Mesenchymal stem cell (in vitro differentiated cells and primary cell): ENCODE measurements around the gene USP12.

Source experiments
- DNase-seq: peaks from one replicate; pipeline ENCODE4 v3.0.0-alpha.2; 2013
- H2AFZ ChIP-seq: one replicate; pipeline ENCODE4 v1.6.1; 2013; ENCODE audit warnings: low read depth, mild to moderate bottlenecking, control low read depth, inconsistent platforms, low read length, moderate library complexity
- H2AK5ac ChIP-seq: 2 replicates; pipeline ENCODE4 v1.6.1; 2013; ENCODE audit warnings: low read length, moderate library complexity, mild to moderate bottlenecking, inconsistent platforms; ENCODE audit not compliant: severe bottlenecking
- H2BK120ac ChIP-seq: one replicate; pipeline ENCODE4 v1.6.1; 2013; ENCODE audit warnings: low read depth, mild to moderate bottlenecking, inconsistent platforms, low read length, moderate library complexity
- H2BK12ac ChIP-seq, 2 experiments: one replicate each; pipeline ENCODE4 v1.6.1; 2013; ENCODE audit warnings: inconsistent platforms in 2 of 2, low read length in 2 of 2, mild to moderate bottlenecking in 2 of 2, moderate library complexity in 2 of 2, control low read depth in 1 of 2
- H2BK15ac ChIP-seq: one replicate; pipeline ENCODE4 v1.6.1; 2013; ENCODE audit warnings: mild to moderate bottlenecking, low read depth, inconsistent platforms; ENCODE audit not compliant: poor library complexity, severe bottlenecking
- H2BK5ac ChIP-seq: 2 replicates; pipeline ENCODE4 v1.6.1; 2013; ENCODE audit warnings: low read depth, mild to moderate bottlenecking, low read length, control low read depth, inconsistent platforms; ENCODE audit not compliant: poor library complexity, severe bottlenecking
- H3K14ac ChIP-seq, 2 experiments: one replicate each; pipeline ENCODE4 v1.6.1; 2013; ENCODE audit warnings: inconsistent platforms in 2 of 2, low read length in 2 of 2, control low read depth in 1 of 2, mild to moderate bottlenecking in 1 of 2, moderate library complexity in 1 of 2
- H3K18ac ChIP-seq, 2 experiments: one replicate each; pipeline ENCODE4 v1.6.1; 2013; ENCODE audit warnings: inconsistent platforms in 2 of 2, low read length in 2 of 2, control low read depth in 1 of 2, low read depth in 1 of 2, mild to moderate bottlenecking in 1 of 2
- H3K23ac ChIP-seq, 2 experiments: one replicate each; pipeline ENCODE4 v1.6.1; 2013; ENCODE audit warnings: inconsistent platforms in 2 of 2, low read length in 2 of 2, mild to moderate bottlenecking in 2 of 2, moderate library complexity in 2 of 2, control low read depth in 1 of 2
- H3K27ac ChIP-seq: 2 replicates; pipeline ENCODE4 v1.5.1; 2013; ENCODE audit warnings: mild to moderate bottlenecking, moderate library complexity, low read length, control low read depth, inconsistent platforms; ENCODE audit not compliant: poor library complexity, severe bottlenecking
- H3K27me3 ChIP-seq, 2 experiments: 2 replicates each; pipeline versions ENCODE4 v1.6.1 to v1.7.0; 2013; ENCODE audit warnings: low read length in 2 of 2, mild to moderate bottlenecking in 2 of 2, moderate library complexity in 2 of 2, control low read depth in 1 of 2, inconsistent platforms in 1 of 2; ENCODE audit not compliant: control insufficient read depth in 1 of 2, insufficient read depth in 1 of 2
- H3K36me3 ChIP-seq, 2 experiments: 2 replicates each; pipeline versions ENCODE4 v1.6.1 to v1.7.0; 2013; ENCODE audit warnings: low read length in 2 of 2, control low read depth in 1 of 2, inconsistent platforms in 1 of 2, low read depth in 1 of 2, mild to moderate bottlenecking in 1 of 2; ENCODE audit not compliant: insufficient read depth in 2 of 2, control insufficient read depth in 1 of 2
- H3K4ac ChIP-seq, 2 experiments: one replicate each; pipeline ENCODE4 v1.6.1; 2013; ENCODE audit warnings: inconsistent platforms in 2 of 2, low read length in 2 of 2, mild to moderate bottlenecking in 2 of 2, moderate library complexity in 2 of 2, control low read depth in 1 of 2, low read depth in 1 of 2
- H3K4me1 ChIP-seq: 2 replicates; pipeline ENCODE4 v1.6.1; 2013; ENCODE audit warnings: low read depth, low read length, control low read depth; ENCODE audit not compliant: control insufficient read depth, insufficient read depth
- H3K4me2 ChIP-seq: 2 replicates; pipeline ENCODE4 v1.6.1; 2013; ENCODE audit warnings: low read length, mild to moderate bottlenecking, inconsistent platforms; ENCODE audit not compliant: poor library complexity, severe bottlenecking
- H3K4me3 ChIP-seq, 2 experiments: 2 replicates each; pipeline versions ENCODE4 v1.5.1 to v1.7.0; 2013; ENCODE audit warnings: low read length in 2 of 2, mild to moderate bottlenecking in 2 of 2, control low read depth in 1 of 2, low read depth in 1 of 2; ENCODE audit not compliant: insufficient read depth in 1 of 2
- H3K79me1 ChIP-seq: replicated peaks from 2 replicates; pipeline ENCODE4 v1.6.1; 2013; ENCODE audit warnings: mild to moderate bottlenecking, control low read depth, low read length, inconsistent platforms; ENCODE audit not compliant: poor library complexity, severe bottlenecking
- H3K9ac ChIP-seq: 2 replicates; pipeline ENCODE4 v1.7.0; 2013; ENCODE audit warnings: mild to moderate bottlenecking, low read length, moderate library complexity
- H3K9me3 ChIP-seq: 2 replicates; pipeline ENCODE4 v1.7.0; 2013; ENCODE audit warnings: mild to moderate bottlenecking, low read length; ENCODE audit not compliant: control insufficient read depth
- H4K8ac ChIP-seq: one replicate; pipeline ENCODE4 v1.6.1; 2013; ENCODE audit warnings: inconsistent platforms, mild to moderate bottlenecking, low read length, moderate library complexity
- H4K91ac ChIP-seq: one replicate; pipeline ENCODE4 v1.6.1; 2013; ENCODE audit warnings: mild to moderate bottlenecking, low read length, inconsistent platforms
- WGBS: methylation state at CpG from one replicate; pipeline ENCODE4 v1.1.7; 2013; ENCODE audit warnings: mixed read lengths; 5-methylcytosine and 5-hydroxymethylcytosine counted together

The USP12 gene

DNA sequence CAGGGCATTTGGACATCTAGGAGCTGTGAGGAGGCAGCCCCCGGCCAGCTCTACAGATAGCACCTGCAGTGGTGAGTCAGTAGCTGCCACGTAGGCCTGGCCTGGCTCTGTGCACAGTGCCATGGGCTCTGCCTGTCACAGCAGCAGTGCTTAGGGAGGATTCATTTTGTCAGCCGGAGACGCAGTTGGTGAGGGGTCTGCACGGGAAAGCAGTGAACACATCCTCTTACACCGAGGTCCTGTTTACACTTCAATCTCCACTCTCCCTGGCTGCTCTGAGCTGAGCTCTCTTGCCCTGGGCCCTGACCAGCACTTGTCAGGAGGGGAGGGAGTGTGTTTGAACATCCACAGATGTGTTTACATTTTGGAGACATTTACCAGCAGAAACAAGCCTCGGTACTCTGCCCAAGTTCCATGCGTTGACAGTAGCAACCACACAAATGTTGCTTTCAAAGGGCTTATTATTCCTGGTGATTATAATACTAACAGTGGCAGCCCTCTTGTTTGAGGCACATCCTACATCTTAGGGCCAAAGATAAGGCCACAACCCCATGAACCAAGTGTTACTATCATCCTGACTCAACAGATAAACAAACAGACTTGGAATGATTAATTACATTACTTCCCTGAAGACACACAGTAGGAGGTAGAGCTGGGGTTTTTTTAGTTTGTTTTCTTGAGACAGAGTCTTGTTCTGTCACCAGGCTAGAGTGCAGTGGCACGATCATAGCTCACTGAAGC is 148.9 kb downstream of the USP12 start:
- H4K91ac ChIP-seq, result peak overlapping the region; percentile 94
- peak overlapping the region; percentile 60 to 93 for H3K18ac ChIP-seq
- 0% methylated on average over 6 of the region's 9 CpGs for WGBS
- peak overlapping the region in 1 of 2 experiments; percentile 48 for H3K23ac ChIP-seq
- no peak overlapping the region for H3K4me2 ChIP-seq
- no peak overlapping the region for H2BK5ac ChIP-seq
- H2BK12ac ChIP-seq, result peak overlapping the region; percentile 51 to 95
- no peak overlapping the region for H2AK5ac ChIP-seq
- H4K8ac ChIP-seq, result peak overlapping the region; percentile 70
- peaks cover 5% of the 10 kb centered on the region for H3K4me1 ChIP-seq
- H3K79me1 ChIP-seq, result no peaks in the 10 kb centered on the region
- H3K9ac ChIP-seq, result no peak overlapping the region
- peak overlapping the region; percentile 47 for H2AFZ ChIP-seq
- no peaks in the 10 kb centered on the region for H3K9me3 ChIP-seq
- no peak overlapping the region for H3K27ac ChIP-seq
- H3K36me3 ChIP-seq, result no peaks in the 10 kb centered on the region
- peak overlapping the region in 1 of 2 experiments; percentile 46 for H3K14ac ChIP-seq
- H3K4me3 ChIP-seq, result no peak overlapping the region
- H3K27me3 ChIP-seq, result peaks cover 3 to 10% of the 10 kb centered on the region in 2 experiments
- no peak overlapping the region for H2BK120ac ChIP-seq
- no peak overlapping the region for H2BK15ac ChIP-seq
- DNase-seq, result peak; percentile 91
- peak overlapping the region in 1 of 2 experiments; percentile 92 for H3K4ac ChIP-seq

DNA sequence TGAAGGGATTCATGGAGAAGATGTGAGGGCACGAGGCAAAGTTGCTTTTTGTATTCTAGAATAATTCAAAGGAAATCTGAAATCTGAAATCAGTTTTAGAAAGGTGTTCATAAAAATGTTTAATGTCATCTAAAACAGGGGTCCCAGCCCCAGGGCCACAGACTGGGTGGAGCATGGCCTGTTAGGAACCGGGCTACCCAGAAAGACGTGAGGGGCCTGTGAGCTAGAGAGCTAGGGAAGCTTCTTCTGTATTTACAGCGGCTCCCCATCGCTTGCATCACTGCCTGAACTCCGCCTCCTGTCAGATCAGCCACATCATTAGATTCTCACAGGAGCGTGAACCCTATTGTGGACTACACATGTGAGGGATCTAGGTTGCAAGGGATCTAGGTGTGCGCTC is 151.2 kb downstream of the USP12 start:
- DNase-seq, result no peak
- no peak overlapping the region for H2AFZ ChIP-seq
- no peak overlapping the region for H3K9ac ChIP-seq
- H3K4ac ChIP-seq, result no peak overlapping the region
- H3K79me1 ChIP-seq, result no peaks in the 10 kb centered on the region
- no peak overlapping the region for H3K4me3 ChIP-seq
- H3K36me3 ChIP-seq, result no peaks in the 10 kb centered on the region
- H2BK12ac ChIP-seq, result no peak overlapping the region
- no peaks in the 10 kb centered on the region for H3K27me3 ChIP-seq
- no peak overlapping the region for H3K27ac ChIP-seq
- H3K14ac ChIP-seq, result no peak overlapping the region
- no peak overlapping the region for H3K4me2 ChIP-seq
- no peak overlapping the region for H3K23ac ChIP-seq
- H4K91ac ChIP-seq, result no peak overlapping the region
- 93% methylated on average over 8 of the region's 8 CpGs for WGBS
- H2AK5ac ChIP-seq, result no peak overlapping the region
- peaks cover 5% of the 10 kb centered on the region for H3K4me1 ChIP-seq
- peak overlapping the region in 1 of 2 experiments; percentile 44 for H3K18ac ChIP-seq
- H2BK5ac ChIP-seq, result no peak overlapping the region
- H4K8ac ChIP-seq, result no peak overlapping the region
- H3K9me3 ChIP-seq, result no peaks in the 10 kb centered on the region
- no peak overlapping the region for H2BK15ac ChIP-seq
- no peak overlapping the region for H2BK120ac ChIP-seq

DNA sequence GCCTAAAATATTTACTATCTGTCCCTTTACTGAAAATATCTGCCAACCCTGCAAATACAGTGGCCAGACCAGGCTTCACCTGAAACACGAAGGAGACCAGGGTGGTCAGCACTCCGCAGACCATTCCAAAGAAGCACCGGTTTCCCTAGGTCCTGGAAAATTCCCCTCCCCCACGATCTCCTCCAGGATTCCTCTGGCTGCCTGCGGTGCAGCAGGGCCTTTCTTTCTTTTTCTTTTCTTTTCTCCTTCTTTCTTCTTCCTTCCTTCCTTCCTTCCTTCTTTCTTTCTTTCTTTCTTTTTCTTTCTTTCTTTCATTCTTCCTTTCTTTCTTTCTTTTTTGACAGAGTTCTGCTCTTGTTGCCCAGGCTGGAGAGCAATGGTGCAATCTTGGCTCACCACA is 152.7 kb downstream of the USP12 start:
- H3K14ac ChIP-seq, result no peak overlapping the region
- H4K8ac ChIP-seq, result peak overlapping the region; percentile 43
- H3K4me3 ChIP-seq, result no peak overlapping the region
- no peak overlapping the region for H2AK5ac ChIP-seq
- no peak overlapping the region for H4K91ac ChIP-seq
- no peak overlapping the region for H2BK12ac ChIP-seq
- H2BK5ac ChIP-seq, result no peak overlapping the region
- H3K23ac ChIP-seq, result no peak overlapping the region
- no peak overlapping the region for H2BK120ac ChIP-seq
- no peaks in the 10 kb centered on the region for H3K36me3 ChIP-seq
- no peak overlapping the region for H2BK15ac ChIP-seq
- no peak for DNase-seq
- H3K79me1 ChIP-seq, result no peaks in the 10 kb centered on the region
- 48% methylated on average over 5 of the region's 5 CpGs for WGBS
- no peak overlapping the region for H2AFZ ChIP-seq
- H3K18ac ChIP-seq, result peak overlapping the region in 1 of 2 experiments; percentile 60
- H3K27ac ChIP-seq, result no peak overlapping the region
- peaks cover 5% of the 10 kb centered on the region for H3K4me1 ChIP-seq
- no peaks in the 10 kb centered on the region for H3K9me3 ChIP-seq
- H3K27me3 ChIP-seq, result no peaks in the 10 kb centered on the region
- H3K9ac ChIP-seq, result no peak overlapping the region
- no peak overlapping the region for H3K4me2 ChIP-seq
- H3K4ac ChIP-seq, result no peak overlapping the region

DNA sequence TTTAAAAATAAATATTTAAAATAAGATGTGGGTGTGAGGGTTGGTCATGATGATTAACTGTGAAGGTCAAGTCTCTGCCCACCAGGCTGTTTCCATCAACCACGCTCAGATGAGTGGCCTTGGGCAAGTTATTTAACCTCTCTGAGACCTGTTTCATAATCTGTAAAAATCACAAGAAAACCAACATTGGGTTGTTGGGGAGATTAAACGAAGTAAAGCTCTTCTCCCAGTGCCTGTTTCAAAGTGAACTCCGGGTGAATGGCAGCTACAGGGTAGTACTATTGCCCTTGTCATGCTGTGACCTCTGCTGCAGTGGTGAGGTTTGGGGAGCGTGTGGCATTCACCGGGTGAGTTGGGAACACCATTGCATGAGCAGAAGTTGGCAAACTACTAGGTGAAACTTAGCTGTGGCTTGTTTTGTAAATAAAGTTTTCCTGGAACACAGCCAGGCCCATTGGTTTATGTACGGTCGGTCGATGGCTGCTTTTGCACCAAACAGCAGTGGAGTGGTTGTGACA is 153.2 kb downstream of the USP12 start:
- H3K4me2 ChIP-seq, result no peak overlapping the region
- H4K8ac ChIP-seq, result no peak overlapping the region
- H3K4me1 ChIP-seq, result peaks cover 5% of the 10 kb centered on the region
- H3K36me3 ChIP-seq, result no peaks in the 10 kb centered on the region
- no peak overlapping the region for H3K27ac ChIP-seq
- H3K14ac ChIP-seq, result no peak overlapping the region
- no peak overlapping the region for H2BK120ac ChIP-seq
- no peak overlapping the region for H3K4me3 ChIP-seq
- H3K23ac ChIP-seq, result no peak overlapping the region
- no peak overlapping the region for H3K4ac ChIP-seq
- H2AK5ac ChIP-seq, result no peak overlapping the region
- H4K91ac ChIP-seq, result no peak overlapping the region
- 62% methylated on average over 7 of the region's 8 CpGs for WGBS
- no peak overlapping the region for H2AFZ ChIP-seq
- H2BK5ac ChIP-seq, result no peak overlapping the region
- H2BK12ac ChIP-seq, result no peak overlapping the region
- H3K9ac ChIP-seq, result no peak overlapping the region
- H3K18ac ChIP-seq, result no peak overlapping the region
- H2BK15ac ChIP-seq, result no peak overlapping the region
- DNase-seq, result peak; percentile 86
- H3K27me3 ChIP-seq, result no peaks in the 10 kb centered on the region
- H3K79me1 ChIP-seq, result no peaks in the 10 kb centered on the region
- H3K9me3 ChIP-seq, result no peaks in the 10 kb centered on the region
